Breast epithelium (tissue), 4 donors: ENCODE results near the gene FBN2. TPM values are rescaled to one million over a fixed set of nuclear protein-coding genes. Genes with fewer than 3 reads are reported as not detected.
"Not testable (repeated sequence)": the region's sequence is repeated elsewhere in the genome, so short reads cannot be mapped to it uniquely, and the experiment has no call there.

Source experiments
- DNase-seq, 2 donors: peaks; one replicate each; pipeline ENCODE4 v3.0.0-alpha.2; 2019; ENCODE audit warnings: low spot score in 2 of 2
- H3K27ac ChIP-seq, 2 donors: fragments of 200-600 bp; sonication (generic) in 1 of 2; one replicate each; pipeline ENCODE4 v1.5.1; 2016 to 2019; ENCODE audit warnings: mild to moderate bottlenecking in 1 of 2
- H3K27me3 ChIP-seq, 2 donors: fragments of 200-600 bp; sonication (generic) in 1 of 2; one replicate each; pipeline versions ENCODE4 v1.5.1 to v1.6.0; 2017 to 2019; ENCODE audit warnings: control low read depth in 1 of 2, mild to moderate bottlenecking in 1 of 2
- H3K36me3 ChIP-seq: fragments of 200-600 bp; one replicate; pipeline ENCODE4 v1.5.1; 2019
- H3K4me1 ChIP-seq, 2 donors: fragments of 200-600 bp; sonication (generic); one replicate each; pipeline ENCODE4 v1.5.1; 2016 to 2019; ENCODE audit warnings: control low read depth in 1 of 2
- H3K4me3 ChIP-seq, 3 donors: fragments of 200-600 bp; sonication (generic); 1 replicate in 2 of 3; 2 replicates in 1 of 3; pipeline ENCODE4 v1.5.1; 2016 to 2019; ENCODE audit warnings: mild to moderate bottlenecking in 3 of 3, moderate library complexity in 2 of 3
- H3K9me3 ChIP-seq, 2 donors: fragments of 200-600 bp; sonication (generic) in 1 of 2; one replicate each; pipeline ENCODE4 v1.5.1; 2016 to 2019; ENCODE audit warnings: control low read depth in 1 of 2
- CTCF ChIP-seq, 3 donors: fragments of 450-650 bp; IDR thresholded peaks; one replicate each; pipeline ENCODE4 v1.5.1; 2016 to 2017; ENCODE audit warnings: antibody characterized with exemption in 3 of 3, mild to moderate bottlenecking in 3 of 3, moderate library complexity in 3 of 3
- POLR2A ChIP-seq: fragments of 450-650 bp; IDR thresholded peaks from one replicate; pipeline ENCODE4 v1.6.1; 2016; ENCODE audit warnings: antibody characterized with exemption, mild to moderate bottlenecking, moderate library complexity
- POLR2AphosphoS5 ChIP-seq, 3 donors: sonication (generic); formaldehyde crosslinking; IDR thresholded peaks; one replicate each; pipeline ENCODE4 v1.6.1; 2017; ENCODE audit warnings: antibody characterized with exemption in 3 of 3
- intact Hi-C: fragments of 100-400 bp; cut with DNase I; formaldehyde crosslinking; loops from one replicate; pipeline ENCODE4 v1.15.1; 2023; ENCODE audit warnings: low total_unique reads
- total RNA-seq, 3 donors: library from RNA; depleted of rRNA; stranded (reverse); fragments of >200 nt; gene quantifications; one replicate each; pipeline ENCODE4 v1.1.0, GENCODE V29; 2016

The FBN2 gene
- total RNA-seq, 3 donors from 2014 or later = 0.88 to 7.5 (median 1.8) TPM

GRCh38 chr5:128469912-128470311 lies 68.1 kb downstream of the FBN2 start:
- H3K36me3 ChIP-seq = no peaks in the 10 kb centered on the region
- H3K4me1 ChIP-seq = no peaks in the 10 kb centered on the region
- no peak for TF ChIP-seq CTCF (IDR thresholded peaks at IDR 0.05)
- no peak for TF ChIP-seq POLR2A
- no peak for TF ChIP-seq POLR2AphosphoS5 (IDR thresholded peaks at IDR 0.05)
- no peak overlapping the region for H3K27ac ChIP-seq
- no peaks in the 10 kb centered on the region for H3K9me3 ChIP-seq
- no peak overlapping the region for H3K4me3 ChIP-seq
- H3K27me3 ChIP-seq = no peaks in the 10 kb centered on the region
- intact Hi-C loops = no loop called here
- no peak for DNase-seq

- intact Hi-C loops = no loop called here
- no peaks in the 10 kb centered on the region for H3K36me3 ChIP-seq
- no peak for DNase-seq
- H3K9me3 ChIP-seq = no peaks in the 10 kb centered on the region
- H3K4me3 ChIP-seq = no peak overlapping the region
- no peak overlapping the region for H3K27ac ChIP-seq
- TF ChIP-seq POLR2AphosphoS5 (IDR thresholded peaks at IDR 0.05) (no peak), POLR2A (no peak), CTCF (IDR thresholded peaks at IDR 0.05) (no peak)
- no peaks in the 10 kb centered on the region for H3K27me3 ChIP-seq
- H3K4me1 ChIP-seq = no peaks in the 10 kb centered on the region
These were observed 71.1 kb downstream of the FBN2 start for GRCh38 chr5:128466980-128467379.

GRCh38 chr5:128466554-128466953 lies 71.5 kb downstream of the FBN2 start:
- Histone ChIP-seq H3K4me1 (no peaks in the 10 kb centered on the region), H3K4me3 (no peak overlapping the region), H3K27me3 (no peaks in the 10 kb centered on the region), H3K9me3 (no peaks in the 10 kb centered on the region), H3K27ac (no peak overlapping the region), H3K36me3 (no peaks in the 10 kb centered on the region)
- intact Hi-C loops = no loop called here
- DNase-seq = no peak
- TF ChIP-seq CTCF (IDR thresholded peaks at IDR 0.05) = no peak
- TF ChIP-seq POLR2A = no peak
- TF ChIP-seq POLR2AphosphoS5 (IDR thresholded peaks at IDR 0.05) = no peak

- no peak overlapping the region for H3K4me3 ChIP-seq
- H3K27ac ChIP-seq = no peak overlapping the region
- TF ChIP-seq POLR2A (no peak), POLR2AphosphoS5 (IDR thresholded peaks at IDR 0.05) (no peak), CTCF (IDR thresholded peaks at IDR 0.05) (no peak)
- intact Hi-C loops = no loop called here
- H3K36me3 ChIP-seq = no peaks in the 10 kb centered on the region
- no peak for DNase-seq
- no peaks in the 10 kb centered on the region for H3K9me3 ChIP-seq
- no peaks in the 10 kb centered on the region for H3K4me1 ChIP-seq
- H3K27me3 ChIP-seq = no peaks in the 10 kb centered on the region
These were observed 73.4 kb downstream of the FBN2 start for GRCh38 chr5:128464596-128464995.

GRCh38 chr5:128462330-128462729 lies 75.7 kb downstream of the FBN2 start:
- Histone ChIP-seq H3K27me3 (no peaks in the 10 kb centered on the region), H3K4me3 (no peak overlapping the region), H3K36me3 (no peaks in the 10 kb centered on the region), H3K9me3 (no peaks in the 10 kb centered on the region), H3K4me1 (no peaks in the 10 kb centered on the region), H3K27ac (no peak overlapping the region)
- intact Hi-C loops = no loop called here
- DNase-seq = no peak
- no peak for TF ChIP-seq POLR2A
- no peak for TF ChIP-seq POLR2AphosphoS5 (IDR thresholded peaks at IDR 0.05)
- no peak for TF ChIP-seq CTCF (IDR thresholded peaks at IDR 0.05)

GRCh38 chr5:128457147-128457915 lies 80.7 kb downstream of the FBN2 start:
- H3K36me3 ChIP-seq, H3K27ac ChIP-seq, intact Hi-C loops, H3K9me3 ChIP-seq, DNase-seq, H3K4me1 ChIP-seq, H3K27me3 ChIP-seq, H3K4me3 ChIP-seq: not testable (repeated sequence)
